ENCODE data around the gene PHF2. TPM values are rescaled to one million over a fixed set of nuclear protein-coding genes. Genes with fewer than 3 reads are reported as not detected.

PHF2 gene
- polyA plus RNA-seq, 3 donors: 34.8 to 43.0 (median 40.4) TPM

- DNase-seq (ENCODE audit: extremely low read depth in 1 of 11, low read depth in 9 of 11, low spot score in 4 of 11): no peak
Observed at GRCh38 chr9:93640027-93640426, 63.6 kb downstream of the PHF2 start.

- DNase-seq (ENCODE audit: extremely low read depth in 1 of 11, low read depth in 9 of 11, low spot score in 4 of 11): no peak
Observed at GRCh38 chr9:93642961-93643360, 66.6 kb downstream of the PHF2 start.

DNA sequence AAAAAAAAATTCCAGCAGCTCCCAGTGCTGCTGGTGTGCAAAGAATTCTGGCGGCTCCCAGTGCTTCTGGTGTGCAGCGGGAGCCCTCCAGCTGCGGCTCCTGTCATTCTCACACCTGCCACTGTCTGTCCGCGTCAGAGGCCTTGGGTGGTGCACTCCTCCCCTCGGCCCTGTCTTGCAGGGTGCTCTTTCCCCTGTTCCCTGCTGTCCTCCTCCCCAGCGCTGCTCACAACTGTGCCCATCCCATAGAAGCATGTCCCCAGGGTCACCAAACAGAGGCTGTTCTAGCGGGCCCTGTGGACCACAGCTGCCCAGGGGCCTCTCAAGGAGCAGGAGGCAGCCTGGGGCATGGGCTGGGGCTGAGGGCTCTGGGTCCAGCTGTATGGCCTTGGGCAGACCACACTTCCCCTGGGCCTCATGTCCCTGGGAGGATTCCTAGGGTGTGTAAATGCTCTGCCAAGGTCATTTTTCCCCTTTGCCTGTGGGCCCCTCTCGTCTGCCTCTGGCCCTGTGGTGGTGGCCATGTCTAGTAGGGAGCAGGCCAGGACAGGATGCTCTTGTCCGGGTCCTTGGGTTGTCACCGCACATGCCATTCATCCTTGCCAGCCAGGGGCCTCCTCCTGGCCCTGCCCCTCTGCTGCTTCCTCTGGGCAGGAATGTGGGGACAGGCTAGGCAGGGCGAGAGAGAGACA lies 68.2 kb downstream of the PHF2 start:
- no peak for DNase-seq (ENCODE audit: extremely low read depth in 1 of 11, low read depth in 9 of 11, low spot score in 4 of 11)

GRCh38 chr9:93645149-93645889 lies 68.9 kb downstream of the PHF2 start:
- no peak for DNase-seq (ENCODE audit: extremely low read depth in 1 of 11, low read depth in 9 of 11, low spot score in 4 of 11)

- DNase-seq (ENCODE audit: extremely low read depth in 1 of 11, low read depth in 9 of 11, low spot score in 4 of 11): no peak
Observed at GRCh38 chr9:93645921-93646639, 69.7 kb downstream of the PHF2 start.

DNA sequence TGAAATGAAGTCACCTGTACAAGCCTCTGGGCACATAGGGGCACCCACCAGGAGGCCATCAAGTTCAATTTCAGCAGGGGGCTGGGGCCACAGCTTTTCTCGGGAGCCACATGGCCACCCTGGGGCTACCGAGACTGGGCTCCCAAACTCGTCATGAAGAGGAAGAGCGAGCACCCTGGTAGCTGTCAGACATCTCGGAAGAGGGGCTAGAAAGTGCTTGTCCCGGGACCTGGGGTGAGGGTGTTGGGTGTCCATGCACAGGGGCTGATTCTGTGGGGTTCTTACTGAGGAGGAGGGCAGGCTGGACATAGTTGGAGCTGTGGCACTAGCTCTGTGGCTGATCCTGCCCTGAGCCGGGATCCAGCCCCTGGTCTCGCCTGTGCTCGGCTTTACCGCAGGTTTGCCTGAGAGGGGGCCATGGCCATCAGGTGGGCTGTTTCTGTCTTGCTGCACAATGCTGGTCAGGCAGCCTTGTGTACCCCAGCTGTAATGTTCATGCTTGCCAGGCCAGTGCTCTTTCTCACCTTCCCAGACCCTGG lies 70.3 kb downstream of the PHF2 start:
- no peak for DNase-seq (ENCODE audit: extremely low read depth in 1 of 11, low read depth in 9 of 11, low spot score in 4 of 11)

DNA sequence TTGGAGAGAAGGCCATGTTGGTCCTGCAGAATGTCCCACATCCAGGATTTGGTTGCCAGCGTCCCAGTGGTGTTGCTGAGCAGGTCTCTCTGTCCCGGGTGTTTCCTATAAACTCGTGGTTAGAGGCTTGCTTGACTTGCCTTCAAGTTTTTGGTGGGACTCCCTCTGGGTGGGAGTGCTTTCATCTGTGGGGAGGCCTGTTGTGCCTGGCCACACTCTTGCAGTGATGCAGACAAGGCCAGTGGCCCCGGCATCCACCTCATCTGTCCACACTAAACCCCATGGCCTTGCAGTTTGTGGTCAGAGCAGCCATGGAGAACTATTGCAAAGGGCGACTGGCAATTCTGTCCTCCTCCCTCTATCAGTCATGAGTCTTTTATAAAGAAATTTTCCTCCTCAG lies 71.8 kb downstream of the PHF2 start:
- DNase-seq (ENCODE audit: extremely low read depth in 1 of 11, low read depth in 9 of 11, low spot score in 4 of 11): no peak

GRCh38 chr9:93648836-93649235 lies 72.5 kb downstream of the PHF2 start:
- DNase-seq (ENCODE audit: extremely low read depth in 1 of 11, low read depth in 9 of 11, low spot score in 4 of 11): no peak

DNA sequence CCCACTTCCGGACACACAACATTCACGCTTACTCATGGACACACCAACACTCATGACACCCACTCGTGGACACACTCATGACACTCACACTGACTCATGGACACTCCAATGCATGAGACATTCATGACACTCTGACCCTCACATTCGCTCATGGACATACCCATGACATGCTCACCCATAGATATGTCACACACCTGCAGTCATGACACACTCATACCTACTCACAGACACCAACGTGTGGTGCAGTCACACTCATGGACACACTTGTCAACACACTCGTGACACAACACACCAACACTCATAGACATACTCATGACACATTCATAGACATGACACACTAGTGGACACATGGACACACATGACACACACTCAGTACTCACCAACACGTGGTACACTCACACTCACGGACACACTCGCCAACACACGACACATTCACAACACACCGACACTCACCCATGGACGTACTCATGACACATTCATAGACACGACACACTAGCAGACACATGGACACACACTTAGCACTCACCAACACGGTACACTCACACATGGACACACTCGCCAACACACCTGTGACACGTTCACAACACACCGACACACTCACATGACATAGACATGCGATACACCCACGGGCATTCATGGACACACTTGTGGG lies 73.4 kb downstream of the PHF2 start:
- no peak for DNase-seq (ENCODE audit: extremely low read depth in 1 of 11, low read depth in 9 of 11, low spot score in 4 of 11)

DNA sequence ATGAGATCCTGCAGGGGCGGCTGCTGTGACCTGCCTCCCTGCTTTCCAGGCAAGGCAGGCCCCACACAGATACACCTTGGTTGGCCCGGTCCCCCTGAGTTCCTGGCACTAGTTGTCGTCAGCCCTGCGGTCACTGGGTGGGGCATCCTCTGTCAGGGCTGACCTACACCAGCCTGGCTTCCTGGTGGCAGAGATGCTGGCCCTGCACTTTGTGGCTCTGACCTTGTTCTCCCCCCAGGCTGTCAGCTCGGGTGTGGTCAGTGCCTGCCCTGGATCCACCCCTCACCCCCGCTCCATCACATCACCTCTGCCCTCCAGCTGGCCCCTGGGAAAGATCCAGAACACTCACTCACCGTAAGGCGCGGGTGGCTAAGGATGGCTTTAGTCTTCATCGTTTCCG lies 74.1 kb downstream of the PHF2 start:
- DNase-seq (ENCODE audit: extremely low read depth in 1 of 11, low read depth in 9 of 11, low spot score in 4 of 11): no peak

DNA sequence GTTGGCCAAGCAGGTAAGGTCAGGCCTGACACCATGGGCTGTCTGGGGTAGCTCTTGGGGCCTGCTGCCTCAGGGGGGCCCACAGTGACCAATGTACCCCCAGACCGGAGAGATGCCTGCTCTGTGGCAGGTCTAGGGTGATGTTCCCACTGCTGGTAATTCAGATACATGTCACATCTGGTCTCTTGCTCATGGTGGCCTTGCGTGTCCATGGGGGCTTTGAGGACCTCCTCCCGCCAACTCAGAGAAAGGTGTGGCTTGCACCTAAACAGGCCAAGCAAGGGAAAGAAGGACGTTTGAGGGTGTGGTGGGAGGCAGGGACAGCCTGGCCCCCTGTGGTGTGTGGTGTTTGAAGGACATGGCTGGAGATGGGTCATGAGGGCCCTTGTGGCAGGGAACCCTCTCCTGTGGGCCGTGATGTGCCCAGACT lies 75.2 kb downstream of the PHF2 start:
- DNase-seq (ENCODE audit: extremely low read depth in 1 of 11, low read depth in 9 of 11, low spot score in 4 of 11): no peak

DNA sequence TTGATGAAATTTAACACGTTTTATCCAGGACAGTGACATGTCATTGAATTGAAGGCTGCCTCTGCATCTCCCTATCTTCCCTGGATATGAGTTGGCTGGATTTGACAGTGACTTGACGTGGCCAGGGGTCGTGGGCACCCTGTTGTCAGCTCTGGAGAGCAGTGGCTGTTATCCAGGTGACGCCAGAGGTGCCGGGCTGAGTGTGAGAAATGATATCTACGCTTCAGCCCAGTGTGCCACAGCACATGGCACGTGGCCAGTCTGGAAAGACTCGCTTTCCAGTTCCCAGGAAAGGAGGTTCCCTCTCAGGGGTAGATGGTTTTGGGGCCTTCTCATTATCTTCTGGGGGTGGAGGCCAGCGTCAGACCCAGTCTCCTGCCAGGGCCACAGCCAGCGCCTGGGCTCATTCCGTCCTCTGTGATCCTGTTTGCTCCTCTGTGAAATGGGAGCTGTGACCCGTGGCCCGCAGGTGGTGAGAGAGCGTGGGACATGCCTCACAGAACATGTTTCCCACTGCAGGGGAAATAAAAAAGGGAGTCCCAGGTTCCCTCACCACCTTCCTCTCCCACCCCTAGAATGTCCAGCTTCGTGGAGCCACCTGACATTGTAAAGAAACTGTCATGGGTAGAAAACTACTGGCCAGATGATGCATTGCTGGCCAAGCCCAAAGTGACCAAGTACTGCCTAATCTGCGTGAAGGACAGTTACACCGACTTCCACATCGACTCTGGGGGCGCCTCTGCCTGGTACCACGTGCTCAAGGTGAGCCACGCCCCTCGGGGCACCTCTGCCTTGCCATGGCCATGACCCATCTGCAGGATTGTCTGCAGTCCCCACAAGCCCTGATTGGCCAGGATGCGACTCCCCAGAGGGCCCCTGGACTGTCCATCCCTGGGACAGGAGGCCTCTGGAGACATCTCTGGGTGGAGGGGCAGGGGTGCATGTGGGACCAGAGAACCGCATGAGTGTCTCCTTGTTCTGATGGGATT lies 76.5 kb downstream of the PHF2 start:
- no peak for DNase-seq (ENCODE audit: extremely low read depth in 1 of 11, low read depth in 9 of 11, low spot score in 4 of 11)

DNA sequence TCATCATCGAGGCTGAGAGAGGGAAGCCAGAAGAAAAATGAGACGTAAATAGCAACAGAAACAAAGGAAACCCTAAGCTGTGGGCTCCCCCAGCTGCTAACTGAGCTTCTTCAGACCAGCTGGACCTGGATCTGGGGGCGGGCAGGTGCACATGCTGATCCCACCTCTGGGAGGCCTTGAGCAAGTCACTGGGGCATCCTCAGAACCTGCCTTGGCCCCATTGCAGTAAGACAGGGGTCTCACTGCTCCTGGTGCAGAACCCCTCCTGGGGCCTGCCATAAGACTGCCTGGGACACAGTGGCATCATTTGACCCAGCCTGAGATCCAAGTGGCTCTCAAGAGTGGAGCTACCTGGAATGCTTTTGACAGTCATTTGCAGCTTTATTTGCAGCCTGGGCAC lies 77.4 kb downstream of the PHF2 start:
- DNase-seq (ENCODE audit: extremely low read depth in 1 of 11, low read depth in 9 of 11, low spot score in 4 of 11): no peak

GRCh38 chr9:93654351-93654961 lies 78.1 kb downstream of the PHF2 start:
- DNase-seq (ENCODE audit: extremely low read depth in 1 of 11, low read depth in 9 of 11, low spot score in 4 of 11): no peak

DNA sequence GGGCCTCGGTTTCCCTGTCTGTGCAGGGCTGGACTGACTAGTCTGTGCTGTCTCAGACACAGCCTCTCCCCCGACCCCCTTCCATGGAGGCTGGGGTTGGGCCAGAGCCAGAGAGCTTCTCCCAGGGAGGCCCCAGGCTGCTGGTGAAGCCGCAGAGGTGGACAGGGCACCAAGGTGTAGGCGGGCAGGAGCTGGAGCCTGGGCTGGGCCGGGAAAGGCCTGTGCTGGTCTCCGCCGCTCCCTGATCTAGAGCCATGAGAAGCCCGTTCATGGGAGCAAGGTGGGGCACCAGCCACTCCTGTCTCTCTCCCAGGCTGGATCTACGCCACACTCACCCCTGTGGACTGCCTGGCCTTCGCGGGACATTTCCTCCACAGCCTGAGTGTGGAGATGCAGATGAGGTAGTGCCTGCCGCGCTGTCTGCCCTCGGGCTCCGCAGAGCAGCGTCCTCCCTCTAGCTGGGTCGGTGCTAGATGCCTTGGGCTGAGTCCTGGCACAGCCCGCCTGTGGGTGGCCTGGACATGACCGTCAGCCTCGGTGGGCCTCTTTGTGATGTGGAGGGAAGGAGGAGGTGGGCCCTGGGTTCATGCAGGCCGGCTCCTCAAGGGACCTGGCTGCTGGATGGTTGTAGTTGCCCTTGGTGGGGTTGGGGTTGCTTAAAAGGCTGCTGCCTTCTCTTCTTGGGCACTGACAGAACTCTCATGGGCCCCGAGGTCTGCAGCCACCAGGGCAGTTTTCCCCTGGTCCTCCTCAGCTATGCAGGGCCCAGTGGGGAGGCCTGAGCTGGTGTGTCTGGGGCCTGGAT lies 79.4 kb downstream of the PHF2 start:
- DNase-seq (ENCODE audit: extremely low read depth in 1 of 11, low read depth in 9 of 11, low spot score in 4 of 11): no peak

GRCh38 chr9:93656426-93657239 lies 80.2 kb downstream of the PHF2 start:
- no peak for DNase-seq (ENCODE audit: extremely low read depth in 1 of 11, low read depth in 9 of 11, low spot score in 4 of 11)

All from renal cortex interstitium (tissue), 11 donors.